HepG2 (cell line): ENCODE results near the gene DLG2. TPM values are rescaled to one million over a fixed set of nuclear protein-coding genes. Genes with fewer than 3 reads are reported as not detected.

ENCODE experiments used
- ATAC-seq: fragments of 200-7000 bp; cut with Tn5 transposase; 3 replicates; pipeline ENCODE4 v1.9.1; 2020; ENCODE audit warnings: mild to moderate bottlenecking, moderate library complexity
- BruUV-seq: library from RNA; stranded (reverse); fragments of 400-500 nt; replicated peaks from 2 replicates; lab custom pipeline; 2021; lab: Mats Ljungman, UMichigan
- CTCF ChIA-PET: fragments of 300-600 bp; formaldehyde crosslinking; extraction: SDS; loops from one replicate; lab custom pipeline; 2021; ENCODE audit warnings: low total read pairs, inconsistent platforms, low intra/inter-chr PET ratio; lab: Yijun Ruan, JAX
- POLR2A ChIA-PET: fragments of 350-600 bp; sonication (Branson Sonifier 250); formaldehyde crosslinking; loops from one replicate; lab custom pipeline; 2020; ENCODE audit warnings: antibody characterized with exemption, inconsistent platforms; lab: Yijun Ruan, JAX
- DNase-seq: peaks from one replicate; pipeline ENCODE4 v3.0.0-alpha.2; 2015; ENCODE audit warnings: low spot score
- FAIRE-seq: peaks from 3 replicates; lab custom pipeline; 2011; peaks lifted over from hg19 to GRCh38; lab: Jason Lieb, UNC
- H2AFZ ChIP-seq: one replicate; pipeline ENCODE4 v1.6.1; 2011; ENCODE audit warnings: low read length, inconsistent platforms
- H3K27ac ChIP-seq: fragments of 300-600 bp; 3 replicates; pipeline ENCODE4 v1.8.0; 2011; ENCODE audit warnings: mixed run types, mild to moderate bottlenecking, mixed read lengths, low read length, inconsistent platforms; ENCODE audit not compliant: insufficient read depth; ENCODE audit errors: extremely low read length
- H3K27me3 ChIP-seq, 2 experiments: fragments of 200-600 bp in 1 of 2; 2 replicates in 1 of 2; 3 replicates in 1 of 2; pipeline versions ENCODE4 v1.6.0 to v1.8.0; 2011; ENCODE audit warnings: low read length in 2 of 2, mild to moderate bottlenecking in 2 of 2, moderate library complexity in 2 of 2, inconsistent platforms in 1 of 2; ENCODE audit not compliant: insufficient read depth in 2 of 2, control insufficient read depth in 1 of 2
- H3K36me3 ChIP-seq, 2 experiments: fragments of 200-600 bp in 1 of 2; replicated peaks in 1 of 2; 2 replicates in 1 of 2; 3 replicates in 1 of 2; pipeline versions ENCODE4 v1.5.1 to v1.8.0; 2011; ENCODE audit warnings: low read length in 2 of 2, inconsistent platforms in 1 of 2; ENCODE audit not compliant: insufficient read depth in 2 of 2, control insufficient read depth in 1 of 2
- H3K4me1 ChIP-seq: 2 replicates; pipeline ENCODE4 v1.5.1; 2012; ENCODE audit warnings: low read length, inconsistent platforms; ENCODE audit not compliant: insufficient read depth
- H3K4me2 ChIP-seq: 2 replicates; pipeline ENCODE4 v1.6.0; 2011; ENCODE audit warnings: low read depth, low read length, inconsistent platforms
- H3K4me3 ChIP-seq, 3 experiments: fragments of 200-600 bp in 1 of 3; sonication (generic), shearing (Covaris generic) in 1 of 3; replicated peaks in 1 of 3; 2 replicates each; pipeline ENCODE4 v1.5.1; 2011 to 2016; ENCODE audit warnings: low read length in 3 of 3, inconsistent platforms in 2 of 3, low read depth in 2 of 3, mild to moderate bottlenecking in 2 of 3, control low read depth in 1 of 3, mixed read lengths in 1 of 3; ENCODE audit not compliant: insufficient read depth in 1 of 3
- H3K79me2 ChIP-seq: one replicate; pipeline ENCODE4 v1.6.1; 2011; ENCODE audit warnings: low read length, inconsistent platforms; ENCODE audit not compliant: insufficient read depth
- H3K9ac ChIP-seq: 2 replicates; pipeline ENCODE4 v1.6.0; 2011; ENCODE audit warnings: mild to moderate bottlenecking, low read depth, low read length, inconsistent platforms; ENCODE audit not compliant: insufficient read depth
- H3K9me3 ChIP-seq: 2 replicates; pipeline ENCODE4 v1.5.1; 2012; ENCODE audit warnings: mild to moderate bottlenecking, low read length
- H4K20me1 ChIP-seq: 2 replicates; pipeline ENCODE4 v1.6.0; 2011; ENCODE audit warnings: inconsistent platforms, mild to moderate bottlenecking, low read length, moderate library complexity; ENCODE audit not compliant: insufficient read depth
- FOXK2 ChIP-seq: fragments of 450-650 bp; IDR thresholded peaks from 2 replicates; pipeline ENCODE4 v1.6.1; 2016
- HIC2 ChIP-seq: sonication (generic); formaldehyde crosslinking; IDR thresholded peaks from 2 replicates; pipeline ENCODE4 v1.9.0; 2022; ENCODE audit warnings: low read depth, missing genetic modification reagents
- MIER3 ChIP-seq: IDR thresholded peaks from 2 replicates; pipeline ENCODE4 v1.6.1; 2016; ENCODE audit warnings: missing compliant biosample characterization, borderline replicate concordance
- NRL ChIP-seq: sonication (generic); formaldehyde crosslinking; IDR thresholded peaks from 2 replicates; pipeline ENCODE4 v1.5.0; 2020; ENCODE audit warnings: missing genetic modification reagents, mild to moderate bottlenecking, moderate library complexity, borderline replicate concordance
- RFX3 ChIP-seq: IDR thresholded peaks from 2 replicates; pipeline ENCODE4 v1.6.1; 2016; ENCODE audit warnings: missing biosample characterization, missing genetic modification reagents
- SMARCC2 ChIP-seq: fragments of 450-650 bp; IDR thresholded peaks from 2 replicates; pipeline ENCODE4 v1.6.1; 2017; ENCODE audit warnings: antibody characterized with exemption, mild to moderate bottlenecking
- TIGD3 ChIP-seq: sonication (generic); formaldehyde crosslinking; IDR thresholded peaks from 2 replicates; pipeline ENCODE4 v1.5.1; 2020; ENCODE audit warnings: mild to moderate bottlenecking, missing genetic modification reagents, borderline replicate concordance
- ZMYM4 ChIP-seq: sonication (generic); formaldehyde crosslinking; IDR thresholded peaks from 2 replicates; pipeline ENCODE4 v1.8.1; 2023; ENCODE audit warnings: mild to moderate bottlenecking, missing genetic modification reagents
- ZNF264 ChIP-seq: sonication (generic); formaldehyde crosslinking; IDR thresholded peaks from 2 replicates; pipeline ENCODE4 v1.4.0; 2020; ENCODE audit warnings: missing genetic modification reagents
- ZNF558 ChIP-seq: sonication (generic); formaldehyde crosslinking; IDR thresholded peaks from 2 replicates; pipeline ENCODE4 v1.9.0; 2022; ENCODE audit warnings: mild to moderate bottlenecking, missing genetic modification reagents, borderline replicate concordance
- ZNF562 ChIP-seq: sonication (generic); formaldehyde crosslinking; IDR thresholded peaks from 2 replicates; pipeline ENCODE4 v1.8.0; 2022; ENCODE audit warnings: missing genetic modification reagents, borderline replicate concordance
- ZNF678 ChIP-seq: sonication (generic); formaldehyde crosslinking; IDR thresholded peaks from 2 replicates; pipeline ENCODE4 v1.4.0; 2020; ENCODE audit warnings: mild to moderate bottlenecking, missing genetic modification reagents
- ZNF841 ChIP-seq: sonication (generic); formaldehyde crosslinking; IDR thresholded peaks from 2 replicates; pipeline ENCODE4 v1.8.1; 2023; ENCODE audit warnings: missing genetic modification reagents, borderline replicate concordance
- ZUFSP ChIP-seq: sonication (generic); formaldehyde crosslinking; IDR thresholded peaks from 2 replicates; pipeline ENCODE4 v1.9.0; 2021; ENCODE audit warnings: missing genetic modification reagents, mild to moderate bottlenecking, borderline replicate concordance
- WGBS: methylation state at CpG from one replicate; pipeline ENCODE4 v1.1.6; 2017; ENCODE audit warnings: low lambda C conversion rate; 5-methylcytosine and 5-hydroxymethylcytosine counted together
- in situ Hi-C: cut with HindIII; loops from 2 replicates; pipeline ENCODE4 v1.10.0; 2017; ENCODE audit warnings: low pct_unique_long_range_greater_than_20kb; ENCODE audit not compliant: extremely low pct_ligation_motif_present
- intact Hi-C: fragments of 100-400 bp; cut with micrococcal nuclease; formaldehyde crosslinking; loops from one replicate; pipeline ENCODE4 v1.10.0; 2022; ENCODE audit not compliant: unreplicated experiment
- polyA plus RNA-seq, 8 experiments: library from polyadenylated mRNA; depleted of rRNA in 3 of 8; stranded (reverse) in 7 of 8; unstranded in 1 of 8; fragments of >200 nt; fragmentation: Illumina TruSeq in 4 of 8; extraction: Trizol in 4 of 8; gene quantifications; 2 replicates each; pipeline versions ENCODE4 v1.2.1 to v1.2.3, GENCODE V29; 2011 to 2016; ENCODE audit warnings: low read depth in 4 of 8, missing spikeins in 1 of 8, mixed read lengths in 1 of 8; ENCODE audit not compliant: insufficient read depth in 1 of 8
- total RNA-seq, 5 experiments: library from RNA; depleted of rRNA; stranded (reverse); fragments of >200 nt; fragmentation: Illumina TruSeq; extraction: Trizol; gene quantifications; 2 replicates each; pipeline ENCODE4 v1.2.3, GENCODE V29; 2016; ENCODE audit warnings: low read depth in 1 of 5
- TF ChIP-seq, protein P1 (sequence below): sonication (generic); formaldehyde crosslinking; IDR thresholded peaks from 2 replicates; pipeline ENCODE4 v1.5.0; 2020; ENCODE audit warnings: missing genetic modification reagents, mild to moderate bottlenecking, borderline replicate concordance
- TF ChIP-seq, protein P2 (sequence below): sonication (generic); formaldehyde crosslinking; IDR thresholded peaks from 2 replicates; pipeline ENCODE4 v1.9.0; 2021; ENCODE audit warnings: missing genetic modification reagents, borderline replicate concordance

Gene DLG2
- total and polyA plus RNA-seq, 2 of the 13 experiments (the other 11 are each of a cell fraction or from before 2014, with no cell fraction given), result 0.46 to 1.0 TPM

DNA sequence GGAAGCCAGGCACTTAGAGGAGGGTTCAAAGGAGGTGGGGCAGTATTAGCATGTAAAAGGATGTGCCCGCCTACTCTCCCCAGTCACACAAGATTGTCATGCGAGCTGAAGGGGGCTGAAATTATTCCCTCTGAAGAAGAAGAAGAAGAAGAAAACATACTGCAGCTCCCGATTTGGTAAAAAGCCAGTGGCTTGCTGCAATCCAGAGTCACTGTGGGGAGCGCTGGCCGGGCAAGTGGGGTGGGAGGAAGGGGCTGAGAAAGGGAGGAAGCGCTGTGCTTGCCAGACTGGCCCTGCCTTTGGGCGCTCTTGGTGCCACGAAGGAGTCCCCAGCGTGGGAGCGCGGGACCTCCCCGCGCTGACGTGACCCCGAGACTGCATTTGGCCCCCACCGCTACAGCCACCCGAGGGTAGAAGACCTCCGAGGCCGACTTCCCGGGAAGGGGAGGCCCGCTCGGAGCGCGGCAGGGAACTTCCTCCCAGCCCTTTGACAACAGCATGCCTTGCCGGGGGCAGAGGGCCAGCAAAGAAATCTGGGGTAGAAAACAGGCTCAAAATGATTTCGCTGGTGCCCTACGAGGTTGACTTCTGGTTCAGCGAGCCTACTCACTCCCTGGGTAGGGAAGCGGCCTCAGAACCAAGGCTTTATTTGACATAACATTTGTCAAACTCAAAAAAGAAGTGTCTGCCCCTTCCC, 906.3 kb downstream of the DLG2 start (continued):
- TF ChIP-seq, protein P1, sequence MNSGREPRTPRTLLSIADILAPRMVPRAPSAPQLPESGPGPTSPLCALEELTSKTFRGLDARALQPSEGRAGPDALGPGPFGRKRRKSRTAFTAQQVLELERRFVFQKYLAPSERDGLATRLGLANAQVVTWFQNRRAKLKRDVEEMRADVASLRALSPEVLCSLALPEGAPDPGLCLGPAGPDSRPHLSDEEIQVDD (CRISPR knock-in tag), result no peak
- TF ChIP-seq HIC2 (CRISPR knock-in tag) (no peak), NRL (CRISPR knock-in tag) (no peak), TIGD3 (CRISPR knock-in tag) (no peak), MIER3 (CRISPR knock-in tag) (no peak), ZMYM4 (CRISPR knock-in tag) (no peak), FOXK2 (no peak)

- BruUV-seq, result no TSS peak
- intact Hi-C loops, result loop anchor here (10.0 kb wide), 1 partner anchor 335 kb away; no protein-coding TSS in a partner anchor
- H3K4me3 ChIP-seq, result no peak overlapping the region
- TF ChIP-seq ZUFSP (no peak), ZNF264 (CRISPR knock-in tag) (no peak), RFX3 (CRISPR knock-in tag) (no peak), ZNF678 (CRISPR knock-in tag) (no peak), ZNF558 (no peak), ZNF841 (CRISPR knock-in tag) (no peak), ZNF562 (no peak), SMARCC2 (no peak)
- TF ChIP-seq, protein P2, sequence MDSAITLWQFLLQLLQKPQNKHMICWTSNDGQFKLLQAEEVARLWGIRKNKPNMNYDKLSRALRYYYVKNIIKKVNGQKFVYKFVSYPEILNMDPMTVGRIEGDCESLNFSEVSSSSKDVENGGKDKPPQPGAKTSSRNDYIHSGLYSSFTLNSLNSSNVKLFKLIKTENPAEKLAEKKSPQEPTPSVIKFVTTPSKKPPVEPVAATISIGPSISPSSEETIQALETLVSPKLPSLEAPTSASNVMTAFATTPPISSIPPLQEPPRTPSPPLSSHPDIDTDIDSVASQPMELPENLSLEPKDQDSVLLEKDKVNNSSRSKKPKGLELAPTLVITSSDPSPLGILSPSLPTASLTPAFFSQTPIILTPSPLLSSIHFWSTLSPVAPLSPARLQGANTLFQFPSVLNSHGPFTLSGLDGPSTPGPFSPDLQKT (CRISPR knock-in tag), result no peak
Measured at GRCh38 chr11:84719935-84720577, 907.1 kb downstream of the DLG2 start.

More at GRCh38 chr11:84719935-84720577, 907.1 kb downstream of the DLG2 start:
- DNase-seq (no peak), ATAC-seq (no peak), FAIRE-seq (no peak)
- no peaks in the 10 kb centered on the region for H4K20me1 ChIP-seq
- peaks cover 0 to 5% of the 10 kb centered on the region in 2 experiments; a peak in 1 of 5 replicates for H3K27me3 ChIP-seq
- whole genome bisulfite sequencing, result 12% methylated on average over 25 of the region's 26 CpGs
- no peak overlapping the region for H3K27ac ChIP-seq
- no peaks in the 10 kb centered on the region for H3K4me1 ChIP-seq
- ChIA-PET POLR2A (no interaction called here), CTCF (no interaction called here)
- no peaks in the 10 kb centered on the region for H3K79me2 ChIP-seq
- no peaks in the 10 kb centered on the region for H3K36me3 ChIP-seq
- no peak overlapping the region for H3K4me2 ChIP-seq
- in situ Hi-C loops, result loop anchor here (5.0 kb wide), 1 partner anchor 163 kb away; no protein-coding TSS in a partner anchor
- H3K9me3 ChIP-seq, result no peaks in the 10 kb centered on the region
- no peak overlapping the region for H3K9ac ChIP-seq
- no peak overlapping the region for H2AFZ ChIP-seq
